PFSK-1 (cell line): ENCODE measurements around the gene ZNF83.
A peak's percentile ranks its signal among the peaks of the same experiment; 100 is the strongest.

ENCODE experiments used
- FOXP2 ChIP-seq: optimal IDR thresholded peaks from 2 replicates; pipeline ENCODE3; 2011; ENCODE audit warnings: borderline replicate concordance, control low read depth, inconsistent platforms; ENCODE audit not compliant: insufficient read depth; ENCODE audit errors: extremely low read length, extremely low read depth
- POLR2AphosphoS5 ChIP-seq: IDR thresholded peaks from 2 replicates; pipeline ENCODE4 v1.6.1; 2012; ENCODE audit warnings: low read depth, mild to moderate bottlenecking, control low read depth, low read length, moderate library complexity
- REST ChIP-seq, 2 experiments: IDR thresholded peaks; 2 replicates each; pipeline versions ENCODE4 v1.6.1 to v1.8.0; 2011 to 2012; ENCODE audit warnings: low read depth in 2 of 2, low read length in 2 of 2, control low read depth in 1 of 2, inconsistent platforms in 1 of 2, mild to moderate bottlenecking in 1 of 2, moderate library complexity in 1 of 2; ENCODE audit not compliant: insufficient read depth in 1 of 2
- TAF1 ChIP-seq: IDR thresholded peaks from 2 replicates; pipeline ENCODE4 v1.6.1; 2012; ENCODE audit warnings: low read length, control low read depth, borderline replicate concordance; ENCODE audit not compliant: insufficient read depth

DNA sequence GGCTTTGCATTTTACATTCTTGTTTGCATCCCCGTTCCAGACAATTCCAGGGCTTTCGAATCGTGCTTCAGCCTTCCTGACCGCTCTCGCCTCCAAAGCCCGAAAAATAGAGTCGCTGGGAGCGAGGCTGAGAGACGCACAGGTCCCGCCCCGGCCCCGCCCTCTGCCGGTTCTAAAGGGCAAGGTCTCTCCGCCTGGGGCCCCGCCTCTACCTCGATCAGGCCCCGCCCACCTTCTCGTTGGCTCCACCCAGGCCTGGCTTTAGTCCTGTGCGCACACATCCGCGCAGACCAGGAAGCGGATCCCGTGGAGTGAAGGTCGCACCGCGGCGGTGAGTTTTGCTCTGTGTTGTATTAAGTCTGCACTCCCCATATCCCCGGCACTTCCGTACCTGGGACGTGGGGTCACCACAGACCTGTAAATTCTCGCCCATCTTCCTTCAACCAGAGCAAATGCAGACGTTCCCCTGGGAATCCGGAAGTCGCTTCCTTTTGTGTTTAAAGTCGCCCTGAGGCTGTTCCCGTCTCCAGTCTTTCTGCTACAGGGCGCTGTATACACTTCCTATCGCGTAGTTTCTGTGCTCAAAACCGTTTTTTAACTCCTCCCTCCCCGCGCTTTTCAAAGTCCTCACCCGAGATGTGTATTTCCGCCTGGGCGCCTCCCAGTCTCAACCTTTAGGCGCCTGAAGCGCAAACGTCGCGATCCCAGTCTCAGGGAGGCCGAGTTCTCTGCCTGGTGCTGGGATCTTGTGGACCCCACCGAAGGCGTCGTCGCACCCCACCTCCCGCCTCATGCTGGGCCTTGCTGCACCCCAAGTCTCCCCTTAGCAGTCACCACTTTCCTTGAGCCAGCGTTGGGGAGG, 67.9 kb downstream of the ZNF83 start, which contains the start of gene ZNF701:
- TF ChIP-seq POLR2AphosphoS5 = peak; percentile 72; the same call in 1 of the 2 replicates
- TF ChIP-seq TAF1 = 0 out of 2 replicates have a peak, but pooled peaks have one; percentile 35
- no peak for TF ChIP-seq REST (IDR thresholded peaks at IDR 0.05; ENCODE audit: insufficient read depth in 1 of 2, low read depth in 2 of 2, low read length in 2 of 2)
- no peak for TF ChIP-seq FOXP2
